ENCODE data around the gene SMS.
"Not testable (repeated sequence)": the region's sequence is repeated elsewhere in the genome, so short reads cannot be mapped to it uniquely, and the experiment has no call there.

Gene SMS

DNA sequence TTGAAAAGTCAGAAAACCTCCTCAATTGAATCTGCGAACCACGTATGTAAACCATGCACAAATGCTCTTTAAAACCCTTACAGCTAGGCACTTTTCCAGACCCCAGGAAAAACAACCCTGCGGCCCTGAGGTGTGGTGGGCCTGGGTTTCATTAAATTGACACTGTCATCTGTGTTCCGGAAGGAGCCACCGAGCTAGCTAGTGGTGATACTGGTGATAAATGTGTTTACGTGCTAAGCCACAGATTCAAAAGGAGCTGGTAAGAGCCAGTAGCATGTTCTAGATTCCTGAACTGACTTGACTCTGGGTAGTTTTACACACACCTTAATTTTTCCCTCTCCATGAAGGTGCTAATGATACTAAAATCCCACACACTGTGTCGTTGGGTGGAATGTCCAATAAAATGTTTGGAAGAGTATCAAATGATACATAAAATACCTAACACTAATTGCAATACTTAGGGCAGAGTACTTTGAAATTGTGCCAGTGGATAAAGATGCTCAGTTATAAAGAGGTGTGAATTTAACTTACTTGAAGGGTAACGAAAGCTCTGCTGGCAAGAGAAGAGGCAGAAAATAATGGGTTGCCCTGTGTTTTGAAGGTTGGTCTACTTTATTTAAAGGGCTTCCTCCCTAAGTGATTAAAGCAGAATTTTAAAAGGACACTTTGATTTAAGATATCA is 8.5 kb downstream of the SMS start:
- POLR2A ChIA-PET: interaction anchor here (1.1 kb wide), 1 partner anchor 10 kb away, joined by 3 read pairs; no protein-coding TSS in a partner anchor
- no peak for DNase-seq (ENCODE audit: extremely low spot score)
- TF ChIP-seq CTCF (IDR thresholded peaks at IDR 0.05; ENCODE audit: control extremely low read depth, extremely low read depth, low read depth, missing control alignments): no peak
- CTCF ChIA-PET: interaction anchor here (0.9 to 1.4 kb wide), 3 partner anchors 23 to 36 kb away, joined by 3 to 5 read pairs (median 3); no protein-coding TSS in a partner anchor

GRCh38 chrX:21949689-21950088 is 9.2 kb downstream of the SMS start:
- no peak for TF ChIP-seq CTCF (IDR thresholded peaks at IDR 0.05; ENCODE audit: control extremely low read depth, extremely low read depth, low read depth, missing control alignments)
- POLR2A ChIA-PET: no interaction called here
- no peak for DNase-seq (ENCODE audit: extremely low spot score)
- CTCF ChIA-PET: interaction anchor here (0.9 kb wide), 1 partner anchor 35 kb away, joined by 3 read pairs; no protein-coding TSS in a partner anchor

DNA sequence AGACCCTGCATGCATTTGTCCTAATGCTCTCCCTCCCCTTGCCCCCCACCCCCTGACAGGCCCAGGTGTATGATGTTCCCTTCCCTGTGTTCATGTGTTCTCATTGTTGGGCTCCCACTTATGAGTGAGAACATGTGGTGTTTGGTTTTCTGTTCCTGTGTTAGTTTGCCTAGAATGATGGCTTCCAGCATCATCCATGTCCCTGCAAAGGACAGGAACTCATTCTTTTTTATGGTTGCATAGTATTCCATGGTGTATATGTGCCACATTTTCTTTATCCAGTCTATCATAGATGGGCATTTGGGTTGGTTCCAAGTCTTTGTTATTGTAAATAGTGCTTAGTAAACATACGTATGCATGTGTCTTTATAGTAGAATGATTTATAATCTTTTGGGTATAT is 10.0 kb downstream of the SMS start:
- POLR2A ChIA-PET; DNase-seq (ENCODE audit: extremely low spot score): not testable (repeated sequence)
- CTCF ChIA-PET: interaction anchor here (0.9 kb wide), 1 partner anchor 10 kb away, joined by 3 read pairs; no protein-coding TSS in a partner anchor

- POLR2A ChIA-PET: no interaction called here
- no peak for DNase-seq (ENCODE audit: extremely low spot score)
- TF ChIP-seq CTCF (IDR thresholded peaks at IDR 0.05; ENCODE audit: control extremely low read depth, extremely low read depth, low read depth, missing control alignments): no peak
- CTCF ChIA-PET: interaction anchor here (1.6 kb wide), 1 partner anchor 32 kb away, joined by 4 read pairs; no protein-coding TSS in a partner anchor
Measured at GRCh38 chrX:21952624-21953023, 12.1 kb downstream of the SMS start.

GRCh38 chrX:21953195-21953830 is 12.8 kb downstream of the SMS start:
- DNase-seq (ENCODE audit: extremely low spot score); POLR2A ChIA-PET: not testable (repeated sequence)
- CTCF ChIA-PET: interaction anchor here (1.6 kb wide), 1 partner anchor 31 kb away, joined by 4 read pairs; no protein-coding TSS in a partner anchor

DNA sequence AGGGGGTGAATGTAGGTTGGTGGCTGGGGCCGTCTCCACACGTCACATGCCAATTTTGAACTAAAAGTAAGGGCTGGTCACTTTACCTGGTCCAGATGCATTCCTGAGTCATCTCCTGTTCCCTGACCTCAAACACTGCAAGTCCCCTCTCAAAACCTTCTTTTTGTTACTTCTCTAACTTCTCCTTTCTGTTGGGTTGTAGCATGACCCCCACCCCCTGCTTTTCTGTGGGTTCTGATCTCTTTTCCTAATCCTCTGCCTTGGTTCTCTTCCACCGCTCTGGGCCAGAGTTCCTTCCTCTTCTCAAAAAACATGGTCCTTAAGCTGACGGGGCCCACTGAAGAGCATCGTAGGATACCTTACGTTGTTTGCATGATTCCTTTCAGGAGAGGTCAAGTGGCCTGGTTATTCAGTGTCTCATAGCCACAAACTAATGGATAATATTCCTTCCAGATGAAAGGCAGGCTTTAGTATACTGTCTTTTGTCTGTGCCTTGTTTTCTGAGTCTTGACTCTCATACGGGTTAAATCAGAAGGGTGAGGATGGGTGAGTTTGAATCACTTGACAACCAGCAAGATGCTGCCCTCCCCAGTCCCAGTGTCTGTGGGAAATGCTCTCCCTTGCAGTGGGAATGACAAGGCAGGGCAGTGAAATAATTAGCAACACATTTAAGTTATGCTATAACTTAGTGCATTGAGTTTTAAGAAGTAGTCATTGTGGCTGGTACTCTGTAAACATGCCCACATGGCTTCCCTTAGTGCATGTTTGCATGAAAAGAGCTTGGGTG is 15.1 kb downstream of the SMS start:
- ChIA-PET CTCF (interaction anchor here (1.1 kb wide), 1 partner anchor 7 kb away, joined by 3 read pairs; no protein-coding TSS in a partner anchor), POLR2A (no interaction called here)
- TF ChIP-seq CTCF (IDR thresholded peaks at IDR 0.05; ENCODE audit: control extremely low read depth, extremely low read depth, low read depth, missing control alignments): no peak
- DNase-seq (ENCODE audit: extremely low spot score): no peak

DNA sequence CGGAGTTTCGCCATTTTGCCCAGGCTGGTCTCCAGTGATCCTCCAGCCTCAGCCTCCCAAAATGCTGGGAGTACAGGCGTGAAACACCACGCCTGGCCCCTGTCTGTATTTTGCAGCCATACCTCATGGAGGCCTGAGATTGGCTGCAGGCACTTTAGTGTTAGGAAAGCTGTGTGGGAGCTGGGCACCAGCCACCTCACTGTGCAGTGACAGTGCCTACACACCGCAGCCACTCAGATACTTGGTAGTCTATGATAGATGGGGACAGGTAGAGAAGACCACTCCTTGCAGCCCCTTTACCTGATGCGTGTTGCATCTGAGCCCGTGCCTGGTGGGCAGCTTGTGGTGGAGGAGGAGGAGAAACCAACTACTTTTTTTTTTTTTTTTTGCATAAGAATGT is 16.3 kb downstream of the SMS start:
- DNase-seq (ENCODE audit: extremely low spot score): no peak
- POLR2A ChIA-PET: no interaction called here
- CTCF ChIA-PET: interaction anchor here (1.1 kb wide), 1 partner anchor 9 kb away, joined by 3 read pairs; no protein-coding TSS in a partner anchor
- no peak for TF ChIP-seq CTCF (IDR thresholded peaks at IDR 0.05; ENCODE audit: control extremely low read depth, extremely low read depth, low read depth, missing control alignments)
